Panc1 (cell line): ENCODE data around the gene RSPH1. TPM values are rescaled to one million over a fixed set of nuclear protein-coding genes. Genes with fewer than 3 reads are reported as not detected.

ENCODE experiments used
- ATAC-seq: fragments of 200-7000 bp; cut with Tn5 transposase; 2 replicates; pipeline ENCODE4 v1.9.1; 2020; ENCODE audit warnings: mild to moderate bottlenecking, moderate library complexity
- BruUV-seq: library from RNA; stranded (reverse); fragments of 400-500 nt; replicated peaks from 2 replicates; lab custom pipeline; 2021; lab: Mats Ljungman, UMichigan
- CTCF ChIA-PET: fragments of 300-600 bp; sonication (Branson Sonifier 250); formaldehyde crosslinking; loops from one replicate; lab custom pipeline; 2022; ENCODE audit warnings: antibody characterized with exemption; lab: Charles Lee
- POLR2A ChIA-PET: fragments of 300-600 bp; sonication (Branson Sonifier 250); formaldehyde crosslinking; loops from one replicate; lab custom pipeline; 2022; ENCODE audit warnings: antibody characterized with exemption; lab: Charles Lee
- DNase-seq: peaks from one replicate; pipeline ENCODE4 v3.0.0-alpha.2; 2010; ENCODE audit warnings: low read depth, low spot score
- H3K27ac ChIP-seq: 2 replicates; pipeline ENCODE4 v1.5.1; 2011; ENCODE audit warnings: mild to moderate bottlenecking, low read length, inconsistent platforms
- H3K27me3 ChIP-seq: fragments of 200-500 bp; sonication (Bioruptor generic); 2 replicates; pipeline ENCODE4 v1.6.0; 2014; ENCODE audit warnings: low read length, inconsistent platforms; ENCODE audit not compliant: control insufficient read depth, insufficient read depth
- H3K36me3 ChIP-seq: fragments of 200-500 bp; sonication (Bioruptor generic); 2 replicates; pipeline ENCODE4 v1.5.1; 2014; ENCODE audit warnings: inconsistent platforms, mild to moderate bottlenecking, low read length, moderate library complexity; ENCODE audit not compliant: control insufficient read depth, insufficient read depth
- H3K4me1 ChIP-seq: 2 replicates; pipeline ENCODE4 v1.5.1; 2011; ENCODE audit warnings: inconsistent platforms, mild to moderate bottlenecking, low read length, moderate library complexity; ENCODE audit not compliant: control insufficient read depth, insufficient read depth
- H3K4me3 ChIP-seq, 2 experiments: 2 replicates each; pipeline ENCODE4 v1.5.1; 2011 to 2012; ENCODE audit warnings: low read depth in 2 of 2, low read length in 2 of 2, mild to moderate bottlenecking in 2 of 2, inconsistent platforms in 1 of 2, moderate library complexity in 1 of 2
- H3K9me3 ChIP-seq: fragments of 200-500 bp; sonication (Bioruptor generic); 2 replicates; pipeline ENCODE4 v1.5.1; 2014; ENCODE audit warnings: low read depth, mild to moderate bottlenecking, inconsistent platforms, low read length, moderate library complexity; ENCODE audit not compliant: control insufficient read depth, insufficient read depth
- POLR2AphosphoS5 ChIP-seq: IDR thresholded peaks from 2 replicates; pipeline ENCODE4 v1.6.1; 2012; ENCODE audit warnings: mild to moderate bottlenecking, low read depth, low read length, moderate library complexity
- SIN3A ChIP-seq: IDR thresholded peaks from 2 replicates; pipeline ENCODE4 v1.6.1; 2012; ENCODE audit warnings: low read depth, mild to moderate bottlenecking, low read length, moderate library complexity, borderline replicate concordance; ENCODE audit not compliant: insufficient read depth
- TCF7L2 ChIP-seq: IDR thresholded peaks from 2 replicates; pipeline ENCODE4 v1.6.1; 2011; ENCODE audit warnings: mild to moderate bottlenecking, low read depth, low read length, inconsistent platforms
- in situ Hi-C: cut with HindIII; loops from 2 replicates; pipeline ENCODE4 v1.10.0; 2016; ENCODE audit warnings: low sequenced_read_pairs, low pct_unique_long_range_greater_than_20kb
- intact Hi-C: fragments of 100-400 bp; cut with micrococcal nuclease; formaldehyde crosslinking; loops from one replicate; pipeline ENCODE4 v1.10.0; 2022; ENCODE audit not compliant: unreplicated experiment
- total RNA-seq: library from RNA; stranded (reverse); gene quantifications from one replicate; pipeline ENCODE4 v1.2.1, GENCODE V29; 2021; ENCODE audit not compliant: unreplicated experiment
- TF ChIP-seq, protein P1 (sequence below): fragments of 450-650 bp; IDR thresholded peaks from 2 replicates; pipeline ENCODE4 v1.5.1; 2017; ENCODE audit warnings: mild to moderate bottlenecking
- TF ChIP-seq, protein P2 (sequence below), 2 experiments: IDR thresholded peaks; 2 replicates each; pipeline ENCODE4 v1.6.1; 2011 to 2012; ENCODE audit warnings: low read depth in 2 of 2, control low read depth in 1 of 2, low read length in 1 of 2, mild to moderate bottlenecking in 1 of 2, moderate library complexity in 1 of 2; ENCODE audit not compliant: insufficient read depth in 1 of 2

The RSPH1 gene
- total RNA-seq, 1 experiment from 2014 or later, result 0.46 TPM

DNA sequence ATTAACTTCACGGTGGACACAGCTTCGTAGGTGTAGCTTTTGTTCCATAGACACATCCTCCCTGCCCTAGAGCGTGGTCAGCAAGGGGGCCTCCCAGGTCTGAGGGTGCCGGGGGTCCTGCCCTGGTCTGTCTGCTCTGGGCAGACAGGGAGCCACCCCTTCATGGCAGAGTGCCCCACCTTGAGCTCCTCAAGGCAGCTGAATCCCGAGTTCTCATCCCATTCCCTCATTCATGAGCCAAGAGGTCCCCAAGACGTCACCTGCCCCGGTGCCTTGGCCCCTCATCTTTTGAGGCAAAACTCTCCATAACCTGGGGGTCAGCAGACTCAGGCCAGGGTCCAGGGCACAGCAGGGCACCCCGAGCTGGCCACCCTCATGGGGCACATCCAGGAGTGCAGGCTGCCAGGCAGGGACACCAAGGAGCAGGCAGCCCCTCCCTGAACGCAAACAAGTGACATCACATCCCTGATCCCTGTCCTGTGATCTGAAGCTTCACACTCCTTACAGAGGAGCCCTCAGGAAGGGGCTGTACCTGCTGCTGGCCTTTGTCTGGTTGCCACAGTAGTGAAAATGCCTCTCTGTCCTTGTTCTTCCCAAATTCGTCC, 69.0 kb downstream of the RSPH1 start:
- ChIA-PET CTCF (no interaction called here), POLR2A (no interaction called here)
- H3K4me3 ChIP-seq, result no peak overlapping the region

DNA sequence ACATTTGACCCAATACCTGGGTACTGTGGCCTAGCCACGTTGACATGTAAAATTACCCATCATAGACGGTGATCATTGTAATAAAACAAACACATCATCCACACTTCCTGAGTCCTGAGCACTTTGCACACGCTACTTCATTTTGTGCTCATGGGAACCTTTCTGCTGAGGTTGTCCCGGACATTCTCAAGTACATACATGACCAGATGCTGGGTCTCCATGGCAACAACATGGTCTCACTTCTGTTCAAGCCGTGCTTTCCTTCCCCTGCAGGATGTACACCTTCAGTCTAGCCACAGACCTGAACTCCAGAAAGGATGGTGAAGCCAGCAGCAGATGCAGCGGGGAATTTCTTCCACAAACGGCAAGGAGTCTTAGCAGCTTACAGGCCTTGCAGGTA, 69.6 kb downstream of the RSPH1 start:
- H3K27ac ChIP-seq, result no peak overlapping the region
- DNase-seq, result no peak
- intact Hi-C loops, result no loop called here
- no peaks in the 10 kb centered on the region for H3K9me3 ChIP-seq
- in situ Hi-C loops, result no loop called here
- TF ChIP-seq, protein P1, sequence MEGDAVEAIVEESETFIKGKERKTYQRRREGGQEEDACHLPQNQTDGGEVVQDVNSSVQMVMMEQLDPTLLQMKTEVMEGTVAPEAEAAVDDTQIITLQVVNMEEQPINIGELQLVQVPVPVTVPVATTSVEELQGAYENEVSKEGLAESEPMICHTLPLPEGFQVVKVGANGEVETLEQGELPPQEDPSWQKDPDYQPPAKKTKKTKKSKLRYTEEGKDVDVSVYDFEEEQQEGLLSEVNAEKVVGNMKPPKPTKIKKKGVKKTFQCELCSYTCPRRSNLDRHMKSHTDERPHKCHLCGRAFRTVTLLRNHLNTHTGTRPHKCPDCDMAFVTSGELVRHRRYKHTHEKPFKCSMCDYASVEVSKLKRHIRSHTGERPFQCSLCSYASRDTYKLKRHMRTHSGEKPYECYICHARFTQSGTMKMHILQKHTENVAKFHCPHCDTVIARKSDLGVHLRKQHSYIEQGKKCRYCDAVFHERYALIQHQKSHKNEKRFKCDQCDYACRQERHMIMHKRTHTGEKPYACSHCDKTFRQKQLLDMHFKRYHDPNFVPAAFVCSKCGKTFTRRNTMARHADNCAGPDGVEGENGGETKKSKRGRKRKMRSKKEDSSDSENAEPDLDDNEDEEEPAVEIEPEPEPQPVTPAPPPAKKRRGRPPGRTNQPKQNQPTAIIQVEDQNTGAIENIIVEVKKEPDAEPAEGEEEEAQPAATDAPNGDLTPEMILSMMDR, result no peak
- TF ChIP-seq TCF7L2 (no peak), POLR2AphosphoS5 (no peak), SIN3A (no peak)
- TF ChIP-seq, protein P2, sequence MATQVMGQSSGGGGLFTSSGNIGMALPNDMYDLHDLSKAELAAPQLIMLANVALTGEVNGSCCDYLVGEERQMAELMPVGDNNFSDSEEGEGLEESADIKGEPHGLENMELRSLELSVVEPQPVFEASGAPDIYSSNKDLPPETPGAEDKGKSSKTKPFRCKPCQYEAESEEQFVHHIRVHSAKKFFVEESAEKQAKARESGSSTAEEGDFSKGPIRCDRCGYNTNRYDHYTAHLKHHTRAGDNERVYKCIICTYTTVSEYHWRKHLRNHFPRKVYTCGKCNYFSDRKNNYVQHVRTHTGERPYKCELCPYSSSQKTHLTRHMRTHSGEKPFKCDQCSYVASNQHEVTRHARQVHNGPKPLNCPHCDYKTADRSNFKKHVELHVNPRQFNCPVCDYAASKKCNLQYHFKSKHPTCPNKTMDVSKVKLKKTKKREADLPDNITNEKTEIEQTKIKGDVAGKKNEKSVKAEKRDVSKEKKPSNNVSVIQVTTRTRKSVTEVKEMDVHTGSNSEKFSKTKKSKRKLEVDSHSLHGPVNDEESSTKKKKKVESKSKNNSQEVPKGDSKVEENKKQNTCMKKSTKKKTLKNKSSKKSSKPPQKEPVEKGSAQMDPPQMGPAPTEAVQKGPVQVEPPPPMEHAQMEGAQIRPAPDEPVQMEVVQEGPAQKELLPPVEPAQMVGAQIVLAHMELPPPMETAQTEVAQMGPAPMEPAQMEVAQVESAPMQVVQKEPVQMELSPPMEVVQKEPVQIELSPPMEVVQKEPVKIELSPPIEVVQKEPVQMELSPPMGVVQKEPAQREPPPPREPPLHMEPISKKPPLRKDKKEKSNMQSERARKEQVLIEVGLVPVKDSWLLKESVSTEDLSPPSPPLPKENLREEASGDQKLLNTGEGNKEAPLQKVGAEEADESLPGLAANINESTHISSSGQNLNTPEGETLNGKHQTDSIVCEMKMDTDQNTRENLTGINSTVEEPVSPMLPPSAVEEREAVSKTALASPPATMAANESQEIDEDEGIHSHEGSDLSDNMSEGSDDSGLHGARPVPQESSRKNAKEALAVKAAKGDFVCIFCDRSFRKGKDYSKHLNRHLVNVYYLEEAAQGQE (IDR thresholded peaks at IDR 0.05; ENCODE audit: insufficient read depth in 1 of 2, low read depth in 2 of 2, low read length in 1 of 2), result no peak
- ATAC-seq, result no peak
- ChIA-PET CTCF (no interaction called here), POLR2A (no interaction called here)
- H3K4me3 ChIP-seq, result no peak overlapping the region
- H3K4me1 ChIP-seq, result no peaks in the 10 kb centered on the region
- no TSS peak for BruUV-seq
- H3K27me3 ChIP-seq, result no peaks in the 10 kb centered on the region; the same call in 1 of the 2 replicates
- no peaks in the 10 kb centered on the region for H3K36me3 ChIP-seq

More for the DNA sequence above, 69.0 kb downstream of the RSPH1 start:
- no peak overlapping the region for H3K27ac ChIP-seq
- TF ChIP-seq, protein P1, result no peak
- intact Hi-C loops, result no loop called here
- H3K27me3 ChIP-seq, result no peaks in the 10 kb centered on the region; the same call in 1 of the 2 replicates
- DNase-seq (no peak), ATAC-seq (no peak)
- no peaks in the 10 kb centered on the region for H3K36me3 ChIP-seq
- no peaks in the 10 kb centered on the region for H3K9me3 ChIP-seq
- BruUV-seq, result no TSS peak
- H3K4me1 ChIP-seq, result no peaks in the 10 kb centered on the region
- in situ Hi-C loops, result no loop called here
